ENCODE data around the gene SMIM14. TPM values are rescaled to one million over a fixed set of nuclear protein-coding genes. Genes with fewer than 3 reads are reported as not detected.

Gene SMIM14
- total and polyA plus RNA-seq, 9 of the 15 experiments (the other 6 are each of a cell fraction or from before 2014, with no cell fraction given) = 0.98 to 3.7 (median 2.2) TPM

GRCh38 chr4:39627413-39627812, 11.3 kb downstream of the SMIM14 start:
- POLR2A ChIA-PET = no interaction called here
- CTCF ChIA-PET (ENCODE audit: low intra/inter-chr PET ratio) = no interaction called here

GRCh38 chr4:39626913-39627312, 11.8 kb downstream of the SMIM14 start:
- Histone ChIP-seq H3K4me1 (replicated peaks in 1 of 2; ENCODE audit: control insufficient read depth in 2 of 2, insufficient read depth in 2 of 2, low read length in 2 of 2) (0 out of 5 replicates have a peak, but pooled peaks cover 0 to 1% of the 10 kb centered on the region in 2 experiments), H3K9me3 (replicated peaks; ENCODE audit: control insufficient read depth, insufficient read depth, low read depth, low read length) (no peaks in the 10 kb centered on the region), H3K9ac (ENCODE audit: insufficient read depth in 1 of 2, low read depth in 2 of 2, low read length in 2 of 2) (no peak overlapping the region), H3K36me3 (ENCODE audit: control insufficient read depth, insufficient read depth, low read length) (no peaks in the 10 kb centered on the region), H3K4me3 (no peak overlapping the region), H3K27me3 (ENCODE audit: control insufficient read depth in 2 of 2, insufficient read depth in 2 of 2, low read length in 2 of 2) (no peaks in the 10 kb centered on the region), H2AFZ (ENCODE audit: low read depth, low read length) (no peak overlapping the region), H4K20me1 (replicated peaks; ENCODE audit: control insufficient read depth, insufficient read depth, low read length) (no peaks in the 10 kb centered on the region), H3K79me2 (ENCODE audit: control insufficient read depth, insufficient read depth, low read length) (no peaks in the 10 kb centered on the region), H3K9me1 (ENCODE audit: control insufficient read depth, insufficient read depth, low read length) (no peaks in the 10 kb centered on the region), H3K4me2 (ENCODE audit: insufficient read depth, low read length) (no peak overlapping the region), H3K27ac (ENCODE audit: extremely low read depth, low read depth, low read length) (no peak overlapping the region)
- ChIA-PET POLR2A (interaction anchor here (0.9 to 1.0 kb wide), 2 partner anchors 11 to 12 kb away, joined by 3 read pairs; partner anchors contain the start of gene SMIM14), CTCF (ENCODE audit: low intra/inter-chr PET ratio) (no interaction called here)
- no TSS peak for BruUV-seq (replicated peaks)
- ATAC-seq (no peak), FAIRE-seq (no peak), DNase-seq (ENCODE audit: extremely low read depth in 1 of 4, low spot score in 3 of 4) (no peak)
- TF ChIP-seq TCF3 (CRISPR knock-in tag; IDR thresholded peaks at IDR 0.05) (no peak), ARID2 (IDR thresholded peaks at IDR 0.05) (no peak), CEBPB (tag; IDR thresholded peaks at IDR 0.05) (no peak), GABPB1 (CRISPR knock-in tag; IDR thresholded peaks at IDR 0.05) (no peak), ZNF695 (CRISPR knock-in tag; IDR thresholded peaks at IDR 0.05) (no peak), MCM3 (IDR thresholded peaks at IDR 0.05) (no peak), SRSF1 (IDR thresholded peaks at IDR 0.05; ENCODE audit: low read depth, low read length) (no peak), NFATC3 (IDR thresholded peaks at IDR 0.05) (no peak), IRF1 (CRISPR knock-in tag; IDR thresholded peaks at IDR 0.05; ENCODE audit: borderline replicate concordance) (no peak), MAZ (CRISPR knock-in tag; conservative IDR thresholded peaks at IDR 0.05 in 1 of 2, IDR thresholded peaks at IDR 0.05 in 1 of 2) (no peak), PTRF (tag; IDR thresholded peaks at IDR 0.05) (no peak), TAF7 (tag; IDR thresholded peaks at IDR 0.05) (no peak)
- TF ChIP-seq, protein P1, sequence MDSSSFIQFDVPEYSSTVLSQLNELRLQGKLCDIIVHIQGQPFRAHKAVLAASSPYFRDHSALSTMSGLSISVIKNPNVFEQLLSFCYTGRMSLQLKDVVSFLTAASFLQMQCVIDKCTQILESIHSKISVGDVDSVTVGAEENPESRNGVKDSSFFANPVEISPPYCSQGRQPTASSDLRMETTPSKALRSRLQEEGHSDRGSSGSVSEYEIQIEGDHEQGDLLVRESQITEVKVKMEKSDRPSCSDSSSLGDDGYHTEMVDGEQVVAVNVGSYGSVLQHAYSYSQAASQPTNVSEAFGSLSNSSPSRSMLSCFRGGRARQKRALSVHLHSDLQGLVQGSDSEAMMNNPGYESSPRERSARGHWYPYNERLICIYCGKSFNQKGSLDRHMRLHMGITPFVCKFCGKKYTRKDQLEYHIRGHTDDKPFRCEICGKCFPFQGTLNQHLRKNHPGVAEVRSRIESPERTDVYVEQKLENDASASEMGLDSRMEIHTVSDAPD (CRISPR knock-in tag; IDR thresholded peaks at IDR 0.05) = no peak
- in situ Hi-C loops (cut with MboI) = no loop called here
- WGBS (ENCODE audit: insufficient coverage, low coverage, missing lambda C conversion rate) = 36% methylated on average over 1 of the region's 1 CpG
- intact Hi-C loops (cut with micrococcal nuclease) = no loop called here

More at GRCh38 chr4:39627413-39627812, 11.3 kb downstream of the SMIM14 start:
- ATAC-seq = peak; percentile 29; the same call in 1 of the 3 replicates
- no peaks in the 10 kb centered on the region for H3K36me3 ChIP-seq (ENCODE audit: control insufficient read depth, insufficient read depth, low read length)
- no peaks in the 10 kb centered on the region for H4K20me1 ChIP-seq (replicated peaks; ENCODE audit: control insufficient read depth, insufficient read depth, low read length)
- DNase-seq (ENCODE audit: extremely low read depth in 1 of 4, low spot score in 3 of 4) = no peak
- BruUV-seq (replicated peaks) = no TSS peak
- no peaks in the 10 kb centered on the region for H3K4me1 ChIP-seq (replicated peaks in 1 of 2; ENCODE audit: control insufficient read depth in 2 of 2, insufficient read depth in 2 of 2, low read length in 2 of 2)
- H3K27ac ChIP-seq (ENCODE audit: extremely low read depth, low read depth, low read length) = no peak overlapping the region
- H3K4me2 ChIP-seq (ENCODE audit: insufficient read depth, low read length) = no peak overlapping the region
- H3K9me1 ChIP-seq (ENCODE audit: control insufficient read depth, insufficient read depth, low read length) = no peaks in the 10 kb centered on the region
- FAIRE-seq = no peak
- no peaks in the 10 kb centered on the region for H3K9me3 ChIP-seq (replicated peaks; ENCODE audit: control insufficient read depth, insufficient read depth, low read depth, low read length)
- H3K27me3 ChIP-seq (ENCODE audit: control insufficient read depth in 2 of 2, insufficient read depth in 2 of 2, low read length in 2 of 2) = no peaks in the 10 kb centered on the region
- in situ Hi-C loops (cut with MboI) (no loop called here), intact Hi-C loops (cut with micrococcal nuclease) (no loop called here)
- 65% methylated on average over 2 of the region's 2 CpGs for WGBS (ENCODE audit: insufficient coverage, low coverage, missing lambda C conversion rate)
- TF ChIP-seq ZNF324 (CRISPR knock-in tag; IDR thresholded peaks at IDR 0.05) = no peak
- no peaks in the 10 kb centered on the region for H3K79me2 ChIP-seq (ENCODE audit: control insufficient read depth, insufficient read depth, low read length)
- no peak overlapping the region for H2AFZ ChIP-seq (ENCODE audit: low read depth, low read length)
- no peak overlapping the region for H3K4me3 ChIP-seq
- no peak overlapping the region for H3K9ac ChIP-seq (ENCODE audit: insufficient read depth in 1 of 2, low read depth in 2 of 2, low read length in 2 of 2)

Data from K562 (cell line).